ENCODE data around the gene SAPCD2. TPM values are rescaled to one million over a fixed set of nuclear protein-coding genes. Genes with fewer than 3 reads are reported as not detected.

Gene SAPCD2
- total and polyA plus RNA-seq, 9 of the 15 experiments (the other 6 are each of a cell fraction or from before 2014, with no cell fraction given), result 3.4 to 91.8 (median 18.8) TPM

- TF ChIP-seq RREB1 (CRISPR knock-in tag; IDR thresholded peaks at IDR 0.05), result 0 out of 2 replicates have a peak, but pooled peaks have one; percentile 57
- TF ChIP-seq BDP1 (IDR thresholded peaks at IDR 0.05; ENCODE audit: insufficient read depth, insufficient read length), result no peak
- no peak for TF ChIP-seq TFE3 (CRISPR knock-in tag; IDR thresholded peaks at IDR 0.05)
- peak; percentile 18 for TF ChIP-seq NEUROD1 (IDR thresholded peaks at IDR 0.05; ENCODE audit: borderline replicate concordance, low read depth, low read length, partially characterized antibody)
- peak; percentile 94; the same call in 1 of the 2 replicates for TF ChIP-seq NKRF (IDR thresholded peaks at IDR 0.05; ENCODE audit: borderline replicate concordance)
- no peak for TF ChIP-seq GTF2F1 (IDR thresholded peaks at IDR 0.05; ENCODE audit: low read depth, low read length)
- peak; percentile 74 for TF ChIP-seq SUPT5H (IDR thresholded peaks at IDR 0.05)
- no peak for TF ChIP-seq SFPQ (IDR thresholded peaks at IDR 0.05; ENCODE audit: low read depth, low read length)
- no peak for TF ChIP-seq NFATC3 (IDR thresholded peaks at IDR 0.05)
- TF ChIP-seq MAFK (IDR thresholded peaks at IDR 0.05; ENCODE audit: low read length), result no peak
- TF ChIP-seq NFE2L1 (tag; IDR thresholded peaks at IDR 0.05; ENCODE audit: borderline replicate concordance, low read depth), result no peak
- TF ChIP-seq POLR2B (IDR thresholded peaks at IDR 0.05; ENCODE audit: low read depth, partially characterized antibody), result peak; percentile 94
- TF ChIP-seq FIP1L1 (IDR thresholded peaks at IDR 0.05; ENCODE audit: low read depth, low read length, poor library complexity, severe bottlenecking), result no peak
- TF ChIP-seq ZFP36 (IDR thresholded peaks at IDR 0.05; ENCODE audit: low read depth, low read length, partially characterized antibody), result no peak
- no peak for TF ChIP-seq CBX2 (IDR thresholded peaks at IDR 0.05; ENCODE audit: insufficient read depth, low read length, poor library complexity, severe bottlenecking)
Observed at GRCh38 chr9:137086531-137087408, 16.4 kb upstream of the SAPCD2 start, which contains the start of gene MAN1B1 (continued).

Data from K562 (cell line).